IMR-90 (cell line): ENCODE data around the gene CTIF.
"Not testable (repeated sequence)": the region's sequence is repeated elsewhere in the genome, so short reads cannot be mapped to it uniquely, and the experiment has no call there.

Experiments
- BHLHE40 ChIP-seq: fragments of 150-350 bp; IDR thresholded peaks from 2 replicates; pipeline ENCODE4 v1.6.1; 2016; ENCODE audit warnings: mild to moderate bottlenecking, low read depth, low read length
- CEBPB ChIP-seq: IDR thresholded peaks from 2 replicates; pipeline ENCODE4 v1.6.1; 2012; ENCODE audit warnings: low read depth, low read length, improper control_type of control experiment
- CTCF ChIP-seq: conservative IDR thresholded peaks from 2 replicates; pipeline ENCODE4 v1.5.1; 2012; ENCODE audit warnings: mild to moderate bottlenecking, low read depth, low read length, improper control_type of control experiment
- ELK1 ChIP-seq: fragments of 150-350 bp; IDR thresholded peaks from 2 replicates; pipeline ENCODE4 v1.6.1; 2016; ENCODE audit warnings: low read depth, mild to moderate bottlenecking, low read length, moderate library complexity, borderline replicate concordance
- MAZ ChIP-seq: IDR thresholded peaks from 2 replicates; pipeline ENCODE4 v1.6.1; 2012; ENCODE audit warnings: low read depth, mild to moderate bottlenecking, low read length, improper control_type of control experiment, moderate library complexity, borderline replicate concordance
- MXI1 ChIP-seq: IDR thresholded peaks from 2 replicates; pipeline ENCODE4 v1.6.1; 2012; ENCODE audit warnings: low read depth, mild to moderate bottlenecking, low read length, moderate library complexity, borderline replicate concordance
- POLR2A ChIP-seq: IDR thresholded peaks from 2 replicates; pipeline ENCODE4 v1.6.1; 2012; ENCODE audit warnings: mild to moderate bottlenecking, low read depth, low read length

GRCh38 chr18:48512498-48512897 is 26.3 kb upstream of the CTIF start:
- not testable (repeated sequence) for TF ChIP-seq POLR2A, CEBPB, CTCF, MAZ, BHLHE40, ELK1, MXI1
